ENCODE results near the gene CNTFR.
A peak's percentile ranks its signal among the peaks of the same experiment; 100 is the strongest.

Gene CNTFR

GRCh38 chr9:34507556-34507955, 82.0 kb downstream of the CNTFR start:
- no peak for DNase-seq (ENCODE audit: low spot score)

GRCh38 chr9:34506623-34507022, 82.9 kb downstream of the CNTFR start:
- DNase-seq (ENCODE audit: low spot score) = no peak

GRCh38 chr9:34505370-34506120, 84.0 kb downstream of the CNTFR start:
- DNase-seq (ENCODE audit: low spot score) = no peak

DNA sequence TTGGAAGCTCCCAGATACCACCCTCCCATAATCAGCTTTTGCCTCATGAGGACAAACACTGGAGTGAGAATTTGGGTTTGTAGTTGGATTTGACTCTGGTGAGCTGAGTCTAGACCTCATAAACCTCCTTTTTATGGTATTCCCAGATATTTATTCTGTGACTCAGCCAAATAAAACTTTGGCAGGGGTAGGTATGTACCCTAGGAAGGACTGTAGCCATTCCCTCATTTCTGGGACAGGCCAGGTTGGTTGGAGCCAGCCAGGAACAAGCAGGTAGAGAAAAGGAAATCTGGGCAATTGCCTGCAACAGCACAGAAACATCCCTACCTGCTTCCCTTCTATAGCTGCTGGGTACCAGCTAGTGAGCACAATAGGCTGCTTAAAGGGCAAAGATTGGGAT, 86.1 kb downstream of the CNTFR start:
- no peak for DNase-seq (ENCODE audit: low spot score)

DNA sequence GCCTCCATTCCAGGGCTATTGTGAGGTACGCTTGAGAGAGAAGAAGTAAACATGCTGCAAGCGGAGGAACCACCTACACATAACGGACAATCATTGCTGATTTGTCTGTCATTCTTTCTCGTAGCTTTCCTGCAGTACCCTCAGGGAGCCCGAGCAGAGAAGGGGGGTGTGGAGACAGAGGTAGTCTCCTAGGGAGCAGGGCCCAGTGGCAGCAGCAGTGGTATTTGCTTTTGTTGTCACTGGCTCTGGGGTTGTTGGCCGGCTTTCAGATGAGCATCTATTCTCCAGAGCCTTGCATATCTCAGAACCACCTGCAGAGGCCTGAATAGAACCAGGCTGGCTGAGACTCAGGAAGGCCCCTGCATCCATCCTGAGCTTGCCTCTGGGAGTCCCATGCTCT, 86.6 kb downstream of the CNTFR start:
- no peak for DNase-seq (ENCODE audit: low spot score)

GRCh38 chr9:34502471-34502870, 87.1 kb downstream of the CNTFR start:
- DNase-seq (ENCODE audit: low spot score) = no peak

DNA sequence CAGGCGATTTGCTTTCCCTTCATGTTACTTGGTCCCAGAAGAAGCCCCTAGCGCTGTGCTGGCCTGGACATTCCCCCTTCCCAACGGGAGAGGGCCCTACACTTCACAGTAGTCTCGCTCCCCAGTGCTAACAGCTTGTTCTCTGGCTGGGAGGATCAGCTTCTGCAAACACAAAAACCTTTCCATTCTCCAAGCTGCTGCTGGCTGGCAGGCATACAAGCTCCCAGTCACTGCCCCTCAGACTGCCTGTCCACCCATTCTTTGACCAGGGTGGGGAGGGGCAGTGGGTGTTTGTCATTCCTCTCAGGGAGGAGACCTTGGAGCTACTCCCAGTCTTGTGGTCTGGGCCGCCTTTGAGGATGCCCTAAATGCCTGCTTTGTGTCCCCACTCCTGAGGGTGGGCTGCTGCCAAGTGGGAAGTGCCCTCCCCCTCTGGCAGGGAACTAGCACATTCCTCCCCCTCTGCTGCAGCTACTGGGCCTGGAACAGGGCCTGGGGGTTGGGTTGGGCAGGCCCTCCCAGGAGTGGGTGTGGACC, 87.6 kb downstream of the CNTFR start:
- peak; percentile 40 for DNase-seq (ENCODE audit: low spot score)

Data from AG08396 (cell line).